ENCODE results near the gene EEF2K.
A peak's percentile ranks its signal among the peaks of the same experiment; 100 is the strongest.

EEF2K gene

DNA sequence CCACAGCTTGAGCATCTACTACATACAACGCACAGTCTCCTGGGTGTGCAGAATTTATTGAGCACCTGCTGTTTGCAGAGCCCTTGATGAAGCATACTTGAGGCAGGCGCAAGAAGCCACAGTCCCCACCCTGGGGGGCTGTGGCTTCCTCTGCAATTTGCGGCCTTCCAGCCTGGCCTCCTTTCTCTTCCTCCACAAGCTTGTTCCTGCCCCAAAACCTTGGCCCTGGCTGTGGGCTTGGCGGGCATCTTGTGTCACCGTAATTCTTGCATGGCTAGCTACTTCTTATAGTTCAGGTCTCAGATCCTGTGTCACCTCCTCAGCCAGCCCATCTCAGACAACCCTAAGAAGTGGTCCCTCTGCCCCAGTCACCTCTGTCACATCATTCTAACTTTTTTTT lies 47.2 kb downstream of the EEF2K start:
- no peak for DNase-seq

DNA sequence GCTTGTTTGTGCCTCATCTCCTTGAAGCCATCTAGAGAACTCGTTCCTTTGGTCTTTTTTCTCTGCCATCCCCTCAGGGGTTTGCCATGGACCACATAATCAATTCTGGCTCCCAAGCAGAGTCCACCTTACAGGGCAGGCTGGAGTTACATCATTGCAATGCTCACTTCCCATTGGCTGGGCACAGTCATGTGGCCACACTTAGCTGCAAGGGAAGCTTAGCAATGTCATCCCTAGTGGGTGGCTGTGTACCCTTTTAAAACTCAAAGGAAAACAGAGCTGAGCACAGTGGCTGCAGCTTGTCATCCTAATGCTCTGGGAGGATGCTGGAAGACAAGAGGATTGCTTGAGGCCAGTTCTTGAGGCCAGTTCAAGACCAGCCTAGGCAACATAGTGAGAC lies 49.3 kb downstream of the EEF2K start:
- no peak for DNase-seq

DNA sequence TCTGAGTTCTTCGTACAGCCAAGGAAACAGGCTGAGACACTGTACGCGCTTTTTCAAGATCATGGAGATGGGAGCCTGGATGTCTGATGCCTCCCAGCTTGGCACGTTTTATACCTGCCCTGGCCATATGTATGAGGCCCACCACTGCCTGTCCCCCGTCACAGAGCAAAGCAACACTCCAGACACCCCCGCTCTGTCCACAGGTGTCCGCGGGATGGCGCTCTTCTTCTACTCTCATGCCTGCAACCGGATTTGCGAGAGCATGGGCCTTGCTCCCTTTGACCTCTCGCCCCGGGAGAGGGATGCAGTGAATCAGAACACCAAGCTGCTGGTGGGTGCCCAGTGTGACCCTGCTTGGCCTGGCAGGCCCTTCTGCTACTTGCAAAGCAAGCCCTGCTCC lies 51.4 kb downstream of the EEF2K start:
- DNase-seq: no peak

DNA sequence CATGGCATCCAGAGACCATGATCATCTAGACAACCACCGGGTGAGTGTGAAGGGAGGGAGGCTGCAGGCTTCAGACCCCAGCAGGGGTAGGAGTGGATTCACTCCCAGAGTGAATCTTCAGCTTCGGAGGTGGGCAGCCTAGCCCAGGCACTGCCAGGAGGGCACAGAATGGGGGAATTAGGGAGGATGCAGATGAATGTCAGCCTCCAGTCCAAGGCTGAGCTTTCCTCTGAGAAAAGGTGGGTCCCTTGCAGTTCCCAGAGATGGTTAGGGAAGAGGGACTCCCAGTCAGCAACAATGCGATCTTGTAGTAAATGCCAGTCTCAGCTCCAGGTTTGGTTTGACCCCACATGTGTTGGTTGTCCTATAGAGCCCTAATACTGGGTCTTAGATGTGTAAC lies 54.4 kb downstream of the EEF2K start:
- DNase-seq: no peak

DNA sequence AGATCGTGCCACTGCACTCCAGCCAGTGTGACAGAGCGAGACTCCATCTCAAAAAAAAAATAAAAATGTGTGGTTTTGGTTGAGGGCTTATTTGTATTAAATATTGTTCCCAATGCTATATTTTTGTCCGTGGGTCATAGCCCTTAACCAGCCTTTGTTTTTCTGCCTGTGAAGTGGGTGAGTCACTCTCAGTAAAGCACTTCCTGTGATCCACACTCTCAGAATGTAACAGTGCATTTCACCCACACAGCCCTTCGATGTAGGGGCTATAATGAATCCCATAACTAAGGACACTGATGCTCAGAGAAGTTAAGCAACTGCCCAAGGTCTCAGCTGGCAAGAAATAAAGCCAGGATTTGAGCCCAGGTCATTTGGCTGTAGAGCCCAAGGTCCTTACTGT lies 56.4 kb downstream of the EEF2K start:
- no peak for DNase-seq

DNA sequence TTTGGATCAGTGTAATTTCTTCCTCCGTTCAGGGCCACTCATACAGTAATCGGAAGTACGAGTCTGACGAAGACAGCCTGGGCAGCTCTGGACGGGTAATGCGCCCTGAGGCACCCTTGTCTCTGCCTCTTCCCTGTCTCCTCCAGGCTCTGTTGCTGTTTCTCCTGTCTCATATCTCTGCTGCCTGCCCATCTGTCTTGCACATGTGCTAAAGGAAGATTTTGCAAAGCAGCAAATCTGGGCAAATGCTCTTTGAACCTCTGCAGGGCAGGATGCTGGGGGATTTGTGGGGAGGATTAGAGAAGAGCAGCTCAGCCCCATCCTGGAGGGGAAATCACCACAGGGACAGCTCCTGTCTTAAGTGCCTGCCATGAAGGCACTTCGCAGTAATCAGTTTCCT lies 58.7 kb downstream of the EEF2K start:
- DNase-seq: no peak

DNA sequence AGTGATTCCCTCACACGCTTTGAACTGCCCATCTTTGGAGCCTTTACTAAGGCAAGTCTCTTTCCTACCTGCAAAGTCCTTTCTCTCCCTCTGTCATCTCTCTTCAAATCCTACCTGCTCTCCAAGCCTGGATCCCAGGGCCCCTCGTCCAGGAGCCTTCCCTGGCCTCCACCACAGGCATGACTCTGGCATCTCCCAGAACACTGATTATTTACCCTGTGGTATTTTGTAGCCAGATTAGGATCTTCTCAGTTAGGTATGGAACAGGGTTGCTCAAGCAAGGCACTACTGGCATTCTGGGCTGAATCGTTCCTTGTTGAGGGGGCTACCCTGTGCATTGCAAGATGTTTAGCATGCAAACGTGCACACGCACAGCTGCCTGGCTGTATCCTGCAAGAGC lies 59.3 kb downstream of the EEF2K start:
- no peak for DNase-seq

DNA sequence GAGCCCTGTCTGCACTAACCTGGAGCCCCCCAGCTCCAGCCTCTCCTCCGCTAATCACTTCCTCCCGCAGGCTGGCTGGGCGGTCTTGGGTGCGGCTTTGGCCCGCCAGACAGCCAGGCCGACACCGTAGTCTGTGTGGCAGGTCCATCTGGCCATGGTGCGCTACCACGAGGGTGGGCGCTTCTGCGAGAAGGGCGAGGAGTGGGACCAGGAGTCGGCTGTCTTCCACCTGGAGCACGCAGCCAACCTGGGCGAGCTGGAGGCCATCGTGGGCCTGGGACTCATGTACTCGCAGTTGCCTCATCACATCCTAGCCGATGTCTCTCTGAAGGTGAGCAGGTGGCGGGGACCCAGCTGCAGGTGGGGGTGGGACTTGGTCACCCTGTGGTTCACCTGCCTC lies 60.5 kb downstream of the EEF2K start:
- no peak for DNase-seq

DNA sequence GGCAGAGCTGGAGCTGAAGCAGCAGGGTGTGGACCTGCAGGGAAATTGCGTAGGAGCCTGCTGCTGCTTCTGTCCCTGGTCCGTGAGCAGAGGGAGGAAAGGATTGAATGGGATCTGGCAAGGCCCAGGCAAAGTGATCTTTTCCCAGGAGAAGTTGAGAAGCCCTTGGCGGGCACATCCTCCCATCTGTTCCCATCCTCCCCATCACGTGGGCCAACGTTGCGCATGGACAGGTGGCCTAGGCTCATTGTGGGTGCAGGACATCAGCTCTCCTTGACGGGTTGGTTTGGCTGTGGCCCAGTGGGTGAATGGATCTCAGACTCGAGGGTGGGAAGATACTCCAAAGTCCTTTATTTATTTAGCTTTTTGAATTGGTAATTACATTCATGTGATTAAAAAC lies 61.7 kb downstream of the EEF2K start:
- DNase-seq: no peak

DNA sequence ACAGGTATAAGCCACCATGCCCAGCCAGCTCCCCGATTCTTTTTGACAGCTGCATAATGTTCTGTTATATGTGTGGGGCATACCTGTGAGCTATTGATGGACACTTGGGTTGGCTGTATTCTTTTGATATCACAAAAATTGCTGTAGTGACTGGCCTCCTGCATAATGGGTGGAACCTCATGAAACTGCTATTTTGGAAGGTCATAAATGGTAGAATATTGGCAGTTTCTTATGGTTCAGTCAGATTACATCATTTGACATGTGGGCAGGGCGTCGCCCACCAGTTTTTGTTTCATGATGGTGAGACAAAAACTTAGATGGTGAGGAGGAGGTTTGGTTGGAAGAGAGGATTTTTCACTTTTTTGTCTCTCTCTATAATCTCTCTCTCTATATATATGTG lies 64.4 kb downstream of the EEF2K start:
- DNase-seq: no peak

DNA sequence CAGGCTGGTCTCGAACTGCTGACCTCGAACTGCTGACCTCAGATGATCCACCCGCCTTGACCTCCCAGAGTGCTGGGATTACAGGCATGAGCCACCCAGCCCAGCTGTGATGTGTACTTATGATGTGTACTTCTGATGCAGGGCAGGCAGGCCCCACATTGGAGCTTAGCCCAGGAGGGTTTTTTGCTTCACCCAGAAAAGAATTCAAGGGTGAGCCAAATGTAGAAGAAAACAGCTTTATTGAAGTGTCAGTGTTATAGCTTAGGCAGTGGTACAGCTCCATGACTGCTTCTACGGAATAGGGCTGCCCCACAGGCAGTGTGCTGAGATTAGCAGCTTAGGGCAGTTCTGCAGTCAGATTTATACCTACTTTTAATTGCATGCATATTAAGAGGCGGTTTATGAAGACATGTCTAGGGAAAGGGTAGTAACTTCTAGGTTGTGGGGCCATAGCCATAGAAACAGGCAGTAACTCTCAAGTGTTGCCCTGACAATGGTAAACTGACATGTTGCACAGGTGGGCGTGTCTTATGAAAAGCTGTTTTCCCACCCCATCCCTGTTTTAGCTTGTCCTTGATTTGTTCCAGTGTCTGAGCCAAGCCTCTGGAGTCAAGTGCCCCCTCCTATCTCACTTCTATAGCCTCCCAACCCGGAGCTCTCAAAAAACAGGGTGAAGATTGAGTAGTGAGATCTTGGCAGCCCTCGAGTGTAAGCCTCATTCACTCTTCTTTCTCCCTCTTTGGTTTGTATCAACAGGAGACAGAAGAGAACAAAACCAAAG lies 67.0 kb downstream of the EEF2K start:
- no peak for DNase-seq

DNA sequence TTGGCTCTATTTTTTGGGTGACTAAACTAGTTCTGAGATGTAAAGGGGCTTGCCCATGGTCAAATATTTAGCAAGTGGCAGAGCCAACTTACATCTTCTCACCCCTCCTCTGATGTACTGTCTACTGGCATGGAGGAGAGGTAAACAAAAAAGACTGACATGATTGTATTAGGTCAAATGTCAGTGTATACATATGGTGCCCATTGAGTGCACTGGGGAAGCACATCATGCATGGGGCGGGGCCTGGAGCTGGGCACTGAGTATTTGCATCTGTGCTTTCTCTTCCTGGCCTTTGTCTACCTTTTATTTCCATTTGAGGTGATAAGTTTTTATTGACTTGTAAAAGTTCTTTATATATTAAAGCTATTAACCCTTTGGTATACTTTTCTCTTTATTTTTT lies 68.8 kb downstream of the EEF2K start:
- no peak for DNase-seq

DNA sequence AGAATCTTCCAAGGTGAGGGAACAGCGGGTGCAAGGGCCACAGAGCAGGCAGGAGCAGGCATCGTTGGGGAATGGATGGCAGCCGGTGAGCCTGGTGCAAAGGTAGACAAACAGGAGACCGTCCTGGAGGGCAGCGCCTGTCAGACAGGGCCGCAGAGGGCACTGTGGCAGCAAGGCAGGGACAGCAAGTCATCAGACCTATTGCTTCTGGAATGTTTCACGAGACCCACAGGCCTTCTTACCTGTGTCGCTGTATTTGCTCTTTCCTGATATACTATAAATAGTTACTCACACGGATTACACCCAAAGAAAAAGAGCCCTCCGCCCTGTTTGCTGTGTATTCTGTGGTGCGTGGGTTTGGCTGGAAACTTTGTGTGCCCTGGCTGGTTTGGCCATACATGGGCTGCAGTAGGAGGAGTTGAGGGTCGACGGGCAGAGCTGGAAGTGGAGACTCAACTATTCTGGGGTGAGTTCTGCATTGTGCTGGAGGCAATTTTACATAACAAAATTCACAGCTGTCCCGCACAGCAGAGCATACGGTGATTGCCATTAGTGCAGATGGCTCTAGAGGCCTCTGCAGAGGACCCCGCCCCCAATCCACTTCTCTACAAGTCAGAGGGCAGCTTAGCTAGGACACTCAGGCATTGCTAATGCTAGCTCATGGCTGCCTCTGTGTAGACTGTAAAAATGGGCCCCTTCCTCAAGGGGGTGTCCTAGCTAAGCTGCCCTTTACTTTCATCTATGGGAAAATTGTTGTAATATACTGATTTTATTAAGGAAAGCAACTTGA lies 72.6 kb downstream of the EEF2K start:
- no peak for DNase-seq

DNA sequence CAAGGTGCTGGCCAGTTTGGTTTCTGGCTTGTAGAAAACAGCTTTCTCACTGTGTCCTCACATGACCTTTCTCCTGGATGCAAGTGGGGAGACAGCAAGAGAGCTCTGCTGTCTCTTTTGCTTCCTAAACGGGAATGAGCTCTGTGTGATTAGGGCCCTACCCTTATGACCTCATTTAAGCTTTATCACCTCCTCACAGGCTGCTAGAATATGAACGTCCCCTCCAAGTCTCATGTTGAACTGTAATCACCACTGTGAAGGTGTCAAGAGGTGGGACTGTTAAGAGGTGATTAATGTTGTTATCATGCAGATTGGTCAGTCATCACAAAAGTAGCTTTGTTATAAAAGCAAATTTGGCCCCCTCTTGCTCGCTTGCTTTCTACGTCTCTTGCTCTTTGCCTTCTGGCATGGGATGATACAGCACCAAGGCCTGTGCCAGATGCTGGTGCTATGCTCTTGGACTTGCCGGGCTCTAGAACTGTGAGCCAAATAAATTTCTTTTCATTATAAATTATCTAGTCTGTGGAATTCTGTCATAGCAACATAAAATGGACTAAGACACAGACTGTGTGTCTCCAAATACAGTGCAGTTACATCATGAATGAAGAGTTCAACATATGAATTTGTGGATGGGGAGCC lies 76.3 kb downstream of the EEF2K start:
- DNase-seq: no peak

DNA sequence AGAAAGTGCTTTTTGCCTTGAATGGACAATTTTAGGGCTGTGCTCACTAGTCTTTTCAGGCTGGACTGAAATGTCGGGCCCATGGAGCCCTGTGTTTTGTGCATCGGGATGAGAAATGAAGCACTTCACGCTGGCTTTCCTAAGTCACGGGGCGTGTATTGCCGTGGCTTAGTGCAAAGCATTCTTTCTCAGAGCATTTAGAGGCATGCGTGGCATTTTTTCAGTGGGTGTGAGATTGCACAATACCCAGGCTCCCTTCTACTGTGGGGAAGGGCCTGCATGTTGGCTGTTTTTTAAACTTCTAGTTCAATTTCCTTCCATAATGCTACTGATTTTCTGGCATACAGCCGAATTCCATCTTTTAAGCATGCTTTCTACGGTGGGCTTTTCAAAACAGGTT lies 78.6 kb downstream of the EEF2K start:
- no peak for DNase-seq

DNA sequence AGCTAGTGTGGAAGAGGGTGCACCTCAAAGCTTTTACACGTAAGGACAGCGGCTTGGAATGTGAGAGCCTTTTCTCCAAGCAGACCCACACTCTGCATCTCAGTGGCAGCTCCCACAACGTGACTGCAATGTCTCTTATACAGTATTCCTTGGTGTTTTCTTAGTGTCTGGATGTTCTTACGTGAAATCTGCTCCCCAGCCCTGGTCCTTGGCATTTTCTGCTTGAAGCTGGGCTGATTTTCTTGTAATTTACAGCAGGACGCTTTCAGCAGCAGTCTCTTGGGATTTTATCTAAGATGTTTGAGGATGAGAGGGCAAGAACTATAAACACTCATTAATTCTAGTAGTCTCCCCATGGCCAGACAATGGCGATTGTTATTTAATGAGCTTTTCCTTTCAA lies 79.0 kb downstream of the EEF2K start:
- DNase-seq: no peak

DNA sequence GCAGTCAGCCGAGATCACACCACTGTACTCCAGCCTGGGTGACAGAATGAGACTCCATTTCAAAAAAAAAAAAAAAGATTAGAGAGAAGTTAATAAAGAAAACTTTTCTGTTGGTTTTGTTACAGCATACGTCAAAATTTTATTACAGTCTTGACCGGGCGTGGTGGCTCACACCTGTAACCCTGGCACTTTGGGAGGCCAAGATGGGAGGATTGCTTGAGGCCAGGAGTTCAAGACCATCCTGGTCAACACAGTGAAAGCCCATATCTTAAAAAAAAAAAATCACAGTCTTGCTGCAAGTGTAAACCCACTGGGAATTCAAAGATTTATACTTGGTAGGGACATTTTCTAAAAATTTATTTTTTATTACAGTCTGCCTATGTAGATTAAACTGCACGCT lies 84.9 kb downstream of the EEF2K start:
- no peak for DNase-seq

DNA sequence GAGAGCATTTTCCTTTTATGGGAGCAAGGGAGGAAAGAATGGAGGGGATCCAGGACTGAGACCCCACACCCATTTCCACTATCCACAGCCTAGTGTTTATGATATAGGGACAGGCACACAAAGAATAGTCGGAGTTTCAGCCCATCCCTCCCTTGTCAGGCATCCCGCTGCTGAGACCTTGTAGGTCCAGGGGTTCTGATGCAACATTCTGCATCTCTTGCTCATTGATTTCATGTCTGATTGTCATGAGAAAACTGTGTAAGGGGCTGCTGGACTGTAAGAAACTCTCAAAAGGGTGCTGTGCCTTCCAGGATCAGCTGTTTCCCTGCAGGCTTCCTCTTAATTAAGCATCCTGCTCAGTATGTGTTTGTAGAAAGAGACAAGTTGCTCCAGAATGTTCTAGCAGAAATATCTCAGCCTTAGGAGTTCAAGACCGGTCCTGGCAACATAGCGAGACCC lies 85.8 kb downstream of the EEF2K start:
- DNase-seq: no peak

DNA sequence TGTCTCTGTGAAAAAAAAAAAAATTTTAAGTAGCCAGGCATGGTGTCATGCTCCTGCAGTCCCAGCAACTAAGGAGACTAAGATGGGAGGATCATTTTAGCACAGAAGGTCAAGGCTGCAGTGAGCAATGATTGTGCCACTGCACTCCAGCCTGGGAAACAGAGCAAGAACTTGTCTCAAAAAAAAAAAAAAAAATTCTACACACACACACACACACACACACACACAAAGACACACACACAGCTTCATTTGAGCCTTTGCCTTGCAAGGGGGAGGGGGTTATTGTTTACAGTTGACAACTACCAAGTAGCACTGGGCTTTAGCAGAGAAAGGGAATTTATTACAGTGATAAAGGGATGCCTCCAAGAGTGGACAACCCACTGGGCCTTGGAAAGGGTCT lies 86.2 kb downstream of the EEF2K start:
- DNase-seq: no peak

DNA sequence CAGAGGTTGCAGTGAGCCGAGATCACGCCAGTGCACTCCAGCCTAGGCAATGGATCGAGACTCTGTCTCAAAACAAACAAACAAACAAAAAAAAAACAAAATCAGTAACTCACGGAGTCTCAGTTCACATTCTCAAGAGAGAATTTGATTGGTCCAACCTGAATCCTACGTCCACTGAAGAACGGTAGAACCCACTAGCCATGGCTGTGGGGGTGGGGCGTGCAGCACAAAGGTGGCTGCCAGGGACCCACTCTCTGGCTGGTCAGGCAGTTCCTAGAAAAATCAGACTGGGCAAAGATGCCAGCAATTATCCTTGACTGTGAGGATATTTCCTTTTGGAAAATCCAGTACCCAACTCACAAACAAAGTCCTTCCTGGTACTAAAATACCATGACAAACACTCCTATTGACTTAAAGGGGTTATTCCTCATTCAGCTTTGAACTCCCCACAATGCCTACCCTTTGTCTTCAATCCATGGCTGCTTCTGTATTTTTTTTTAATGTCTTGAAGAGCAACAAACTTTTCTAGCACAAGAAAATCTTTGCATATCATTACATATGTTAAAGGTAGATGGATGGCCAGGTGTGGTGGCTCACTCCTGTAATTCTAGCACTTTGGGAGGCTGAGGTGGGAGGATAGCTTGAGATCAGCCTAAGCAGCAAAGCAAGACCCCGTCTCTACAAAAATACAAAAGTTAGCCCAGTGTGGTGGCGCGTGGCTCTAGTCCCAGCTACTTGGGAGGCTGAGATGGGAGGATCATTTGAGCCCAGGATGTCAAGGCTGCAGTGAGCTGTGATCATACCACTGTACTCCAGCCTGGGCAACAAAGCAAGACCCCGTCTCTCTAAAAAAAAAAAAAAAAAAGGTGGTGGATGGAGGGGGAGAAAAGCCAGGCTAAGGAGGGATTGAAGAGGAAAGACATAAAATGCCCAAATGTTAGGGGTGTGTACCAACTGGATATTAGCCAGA lies 87.3 kb downstream of the EEF2K start:
- no peak for DNase-seq

DNA sequence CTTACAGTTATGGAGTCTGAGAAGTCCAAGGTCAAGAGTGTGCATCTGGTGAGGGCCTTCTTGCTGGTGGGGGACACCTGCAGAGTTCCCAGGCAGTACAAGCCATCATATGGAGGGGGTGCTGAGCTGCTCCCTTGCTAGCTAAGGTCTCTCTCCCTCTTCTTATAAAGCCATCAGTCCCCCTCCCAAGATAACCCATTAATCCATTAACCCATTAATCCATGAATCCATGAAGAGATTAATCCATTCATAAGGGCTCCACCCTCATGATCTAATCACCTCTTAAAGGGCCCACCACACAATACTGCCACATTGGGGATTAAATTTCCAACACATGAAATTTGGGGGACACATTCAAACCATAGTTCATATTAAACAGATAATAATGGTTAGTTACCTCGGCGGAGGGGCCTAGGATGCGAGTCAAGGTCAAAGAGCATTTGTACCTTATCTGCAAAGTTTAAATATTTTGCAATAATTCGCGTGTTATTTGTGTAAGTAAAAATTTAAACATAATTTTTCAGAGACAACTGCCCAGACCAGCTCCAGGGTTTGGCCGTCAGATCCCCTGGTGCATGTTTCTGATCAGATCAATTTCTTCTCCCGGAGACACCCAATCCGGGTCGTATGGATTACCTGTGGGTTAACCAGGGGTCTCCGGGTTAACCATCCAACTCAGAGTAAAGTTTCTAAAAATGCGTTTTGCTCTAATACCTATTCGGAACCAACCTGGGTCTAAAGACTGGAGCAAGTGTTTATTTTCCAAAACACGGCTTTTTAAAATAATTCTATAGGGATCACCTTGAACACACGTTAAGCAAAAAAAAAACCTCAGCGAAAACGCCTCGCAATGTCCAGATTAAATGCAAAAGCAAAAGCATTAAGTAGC lies 90.4 kb downstream of the EEF2K start:
- peak; percentile 39 for DNase-seq
